Activated CD8-positive, alpha-beta memory T cell treated with anti-CD3 and anti-CD28 coated beads for 1 hour (primary cell): Measurements from ENCODE around the gene ACADL.

Experiments
- DNase-seq, 2 donors: peaks; one replicate each; pipeline ENCODE4 v3.0.0-alpha.2; 2020; ENCODE audit warnings: low read depth in 1 of 2; ENCODE audit errors: extremely low read depth in 1 of 2

Gene ACADL

GRCh38 chr2:210224941-210225672 is at the start of gene ACADL:
TSS of gene ACADL (minus strand) at chr2:210225447. CDS start at chr2:210225263, 184 bp downstream.
- DNase-seq: no peak

- no peak for DNase-seq
Measured at GRCh38 chr2:210271300-210271699, 46.1 kb upstream of the ACADL start.

- no peak for DNase-seq
Measured at GRCh38 chr2:210269148-210269547, 43.9 kb upstream of the ACADL start.

- DNase-seq: no peak
Measured at GRCh38 chr2:210268281-210268680, 43.0 kb upstream of the ACADL start.

- DNase-seq: no peak
Measured at GRCh38 chr2:210267698-210268097, 42.5 kb upstream of the ACADL start.

GRCh38 chr2:210264282-210264681 is 39.0 kb upstream of the ACADL start:
- DNase-seq: no peak

- no peak for DNase-seq
Measured at GRCh38 chr2:210263841-210264240, 38.6 kb upstream of the ACADL start.

- no peak for DNase-seq
Measured at GRCh38 chr2:210262036-210262435, 36.8 kb upstream of the ACADL start.

GRCh38 chr2:210259687-210260086 is 34.4 kb upstream of the ACADL start:
- DNase-seq: no peak

GRCh38 chr2:210252699-210253606 is 27.7 kb upstream of the ACADL start:
- no peak for DNase-seq

- DNase-seq: no peak
Measured at GRCh38 chr2:210250622-210251021, 25.4 kb upstream of the ACADL start.

- no peak for DNase-seq
Measured at GRCh38 chr2:210233487-210233886, 8.2 kb upstream of the ACADL start.

- no peak for DNase-seq
Measured at GRCh38 chr2:210230984-210231383, 5.7 kb upstream of the ACADL start.

- no peak for DNase-seq
Measured at GRCh38 chr2:210230518-210230917, 5.3 kb upstream of the ACADL start.

GRCh38 chr2:210228586-210228985 is 3.3 kb upstream of the ACADL start:
- DNase-seq: no peak

- DNase-seq: no peak
Measured at GRCh38 chr2:210227290-210228088, 2.2 kb upstream of the ACADL start.

- DNase-seq: no peak
Measured at GRCh38 chr2:210226223-210226622, 976 bp upstream of the ACADL start.

- no peak for DNase-seq
Measured at GRCh38 chr2:210224591-210224940, 681 bp downstream of the ACADL start.

- DNase-seq: no peak
Measured at GRCh38 chr2:210215120-210215519, 10.1 kb downstream of the ACADL start.

- no peak for DNase-seq
Measured at GRCh38 chr2:210210185-210210584, 15.1 kb downstream of the ACADL start.

- no peak for DNase-seq
Measured at GRCh38 chr2:210207929-210208328, 17.3 kb downstream of the ACADL start.
